Esophagus muscularis mucosa (tissue), 4 donors: ENCODE measurements around the gene OSGIN1.

Source experiments
- EP300 ChIP-seq: sonication (generic); formaldehyde crosslinking; IDR thresholded peaks from one replicate; pipeline ENCODE4 v1.6.1; 2017; ENCODE audit warnings: antibody characterized with exemption
- POLR2A ChIP-seq: fragments of 450-650 bp; IDR thresholded peaks from one replicate; pipeline ENCODE4 v1.6.1; 2017; ENCODE audit warnings: antibody characterized with exemption, moderate library complexity, mild to moderate bottlenecking, low read depth
- POLR2AphosphoS5 ChIP-seq, 2 donors: sonication (generic); formaldehyde crosslinking; IDR thresholded peaks; one replicate each; pipeline ENCODE4 v1.6.1; 2017; ENCODE audit warnings: antibody characterized with exemption in 2 of 2
- TF ChIP-seq, protein P1 (sequence below), 3 experiments: fragments of 200-600 bp in 2 of 3; fragments of 450-650 bp in 1 of 3; sonication (generic) in 2 of 3; IDR thresholded peaks; one replicate each; pipeline ENCODE4 v1.5.1; 2017 to 2019; ENCODE audit warnings: antibody characterized with exemption in 3 of 3, mild to moderate bottlenecking in 2 of 3, moderate library complexity in 1 of 3

DNA sequence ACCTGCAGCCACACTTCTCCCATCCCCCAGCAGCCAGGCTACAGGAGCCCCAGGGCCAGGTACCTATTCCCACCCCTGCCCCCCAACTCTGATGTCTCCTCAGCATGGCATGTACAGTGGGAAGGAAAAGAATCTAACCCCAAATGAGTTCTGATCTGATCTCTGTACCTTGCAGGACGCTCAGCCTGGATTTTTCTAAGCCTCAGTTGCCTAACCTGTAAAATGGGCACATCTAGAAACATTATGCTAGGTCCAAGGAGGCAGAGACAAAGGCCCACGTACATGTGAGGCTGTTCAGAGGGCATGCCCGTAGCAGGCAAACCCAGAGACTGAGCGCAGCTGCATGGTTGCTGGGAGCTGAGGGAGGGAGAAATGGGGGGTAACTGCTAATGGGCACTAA lies 54.5 kb downstream of the OSGIN1 start:
- TF ChIP-seq, protein P1, sequence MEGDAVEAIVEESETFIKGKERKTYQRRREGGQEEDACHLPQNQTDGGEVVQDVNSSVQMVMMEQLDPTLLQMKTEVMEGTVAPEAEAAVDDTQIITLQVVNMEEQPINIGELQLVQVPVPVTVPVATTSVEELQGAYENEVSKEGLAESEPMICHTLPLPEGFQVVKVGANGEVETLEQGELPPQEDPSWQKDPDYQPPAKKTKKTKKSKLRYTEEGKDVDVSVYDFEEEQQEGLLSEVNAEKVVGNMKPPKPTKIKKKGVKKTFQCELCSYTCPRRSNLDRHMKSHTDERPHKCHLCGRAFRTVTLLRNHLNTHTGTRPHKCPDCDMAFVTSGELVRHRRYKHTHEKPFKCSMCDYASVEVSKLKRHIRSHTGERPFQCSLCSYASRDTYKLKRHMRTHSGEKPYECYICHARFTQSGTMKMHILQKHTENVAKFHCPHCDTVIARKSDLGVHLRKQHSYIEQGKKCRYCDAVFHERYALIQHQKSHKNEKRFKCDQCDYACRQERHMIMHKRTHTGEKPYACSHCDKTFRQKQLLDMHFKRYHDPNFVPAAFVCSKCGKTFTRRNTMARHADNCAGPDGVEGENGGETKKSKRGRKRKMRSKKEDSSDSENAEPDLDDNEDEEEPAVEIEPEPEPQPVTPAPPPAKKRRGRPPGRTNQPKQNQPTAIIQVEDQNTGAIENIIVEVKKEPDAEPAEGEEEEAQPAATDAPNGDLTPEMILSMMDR (IDR thresholded peaks at IDR 0.05), result no peak
- TF ChIP-seq EP300 (no peak), POLR2AphosphoS5 (IDR thresholded peaks at IDR 0.05) (no peak), POLR2A (no peak)
